HFF-Myc (cell line): Measurements from ENCODE around the gene RYR3.
A peak's percentile ranks its signal among the peaks of the same experiment; 100 is the strongest.

Experiments
- DNase-seq: peaks from one replicate; pipeline ENCODE4 v3.0.0-alpha.2; 2011; ENCODE audit warnings: low read depth; ENCODE audit errors: extremely low read depth
- H3K4me3 ChIP-seq: replicated peaks from 2 replicates; pipeline ENCODE4 v1.5.1; 2011; ENCODE audit warnings: low read depth, mild to moderate bottlenecking, control low read depth, low read length
- TF ChIP-seq, protein P1 (sequence below): IDR thresholded peaks from 2 replicates; pipeline ENCODE4 v1.5.1; 2012; ENCODE audit warnings: mild to moderate bottlenecking, low read depth, low read length, control low read depth; ENCODE audit errors: missing control alignments

Gene RYR3

DNA sequence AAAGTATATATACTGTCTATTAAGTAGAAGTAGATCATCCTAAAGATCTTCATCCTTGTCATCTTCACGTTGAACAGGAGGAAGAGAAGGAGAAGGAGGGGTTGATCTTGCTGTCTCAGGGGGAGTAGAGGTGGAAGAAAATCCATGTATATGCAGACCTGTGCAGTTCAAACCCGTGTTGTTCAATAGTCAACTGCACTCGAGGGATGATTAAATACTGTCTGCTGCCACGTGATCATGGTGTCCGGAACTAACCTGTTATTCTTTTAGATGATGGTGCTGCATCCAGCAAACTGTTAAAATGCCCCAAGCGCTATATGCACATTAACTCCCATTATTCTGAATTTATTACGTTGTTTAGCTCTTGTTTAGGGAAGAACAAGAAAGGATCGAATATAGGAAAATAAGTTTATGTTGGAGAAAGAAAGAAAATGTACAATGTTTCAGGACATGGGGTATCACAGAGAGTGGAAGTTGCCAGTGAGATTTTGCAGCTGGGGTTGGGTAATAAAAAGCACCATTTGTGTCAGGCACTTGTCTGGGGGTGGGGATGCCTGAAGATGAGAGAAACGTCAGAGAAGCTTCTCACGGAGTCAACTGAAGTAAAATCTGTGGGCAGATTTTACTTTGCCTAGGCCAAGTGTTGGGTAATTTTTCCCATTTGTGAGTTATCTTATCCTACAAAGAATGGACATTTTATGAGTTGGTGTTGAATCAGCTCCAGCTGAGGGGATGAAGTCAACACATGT is 229.2 kb downstream of the RYR3 start:
- TF ChIP-seq, protein P1, sequence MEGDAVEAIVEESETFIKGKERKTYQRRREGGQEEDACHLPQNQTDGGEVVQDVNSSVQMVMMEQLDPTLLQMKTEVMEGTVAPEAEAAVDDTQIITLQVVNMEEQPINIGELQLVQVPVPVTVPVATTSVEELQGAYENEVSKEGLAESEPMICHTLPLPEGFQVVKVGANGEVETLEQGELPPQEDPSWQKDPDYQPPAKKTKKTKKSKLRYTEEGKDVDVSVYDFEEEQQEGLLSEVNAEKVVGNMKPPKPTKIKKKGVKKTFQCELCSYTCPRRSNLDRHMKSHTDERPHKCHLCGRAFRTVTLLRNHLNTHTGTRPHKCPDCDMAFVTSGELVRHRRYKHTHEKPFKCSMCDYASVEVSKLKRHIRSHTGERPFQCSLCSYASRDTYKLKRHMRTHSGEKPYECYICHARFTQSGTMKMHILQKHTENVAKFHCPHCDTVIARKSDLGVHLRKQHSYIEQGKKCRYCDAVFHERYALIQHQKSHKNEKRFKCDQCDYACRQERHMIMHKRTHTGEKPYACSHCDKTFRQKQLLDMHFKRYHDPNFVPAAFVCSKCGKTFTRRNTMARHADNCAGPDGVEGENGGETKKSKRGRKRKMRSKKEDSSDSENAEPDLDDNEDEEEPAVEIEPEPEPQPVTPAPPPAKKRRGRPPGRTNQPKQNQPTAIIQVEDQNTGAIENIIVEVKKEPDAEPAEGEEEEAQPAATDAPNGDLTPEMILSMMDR, result no peak
- DNase-seq, result no peak
- no peak overlapping the region for H3K4me3 ChIP-seq

- no peak overlapping the region for H3K4me3 ChIP-seq
- TF ChIP-seq, protein P1, result no peak
- no peak for DNase-seq
These were observed 233.2 kb downstream of the RYR3 start for GRCh38 chr15:33543957-33544356.

DNA sequence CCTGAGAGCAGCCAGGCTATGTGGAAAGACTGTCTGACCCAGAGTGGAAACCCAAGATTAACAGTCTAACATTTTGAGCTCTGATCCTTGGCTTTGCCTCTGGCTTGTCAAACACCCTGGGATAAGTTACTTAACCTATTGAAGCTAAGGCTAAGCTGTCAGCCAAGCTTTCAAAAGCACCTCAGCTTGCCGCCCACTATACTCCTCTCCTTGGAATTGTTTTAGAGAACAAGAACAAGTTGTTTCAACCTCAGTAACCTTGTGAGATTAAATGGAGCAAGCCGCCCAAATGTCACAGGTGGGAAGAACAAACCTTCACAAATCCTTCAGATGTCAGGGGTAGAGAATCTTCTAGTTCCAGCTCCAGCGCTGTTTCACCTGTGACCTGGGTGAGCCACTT is 235.1 kb downstream of the RYR3 start:
- H3K4me3 ChIP-seq, result no peak overlapping the region
- TF ChIP-seq, protein P1, result no peak
- DNase-seq, result no peak

GRCh38 chr15:33547876-33548275 is 237.1 kb downstream of the RYR3 start:
- peak; percentile 9 for DNase-seq
- no peak overlapping the region for H3K4me3 ChIP-seq
- TF ChIP-seq, protein P1, result no peak

DNA sequence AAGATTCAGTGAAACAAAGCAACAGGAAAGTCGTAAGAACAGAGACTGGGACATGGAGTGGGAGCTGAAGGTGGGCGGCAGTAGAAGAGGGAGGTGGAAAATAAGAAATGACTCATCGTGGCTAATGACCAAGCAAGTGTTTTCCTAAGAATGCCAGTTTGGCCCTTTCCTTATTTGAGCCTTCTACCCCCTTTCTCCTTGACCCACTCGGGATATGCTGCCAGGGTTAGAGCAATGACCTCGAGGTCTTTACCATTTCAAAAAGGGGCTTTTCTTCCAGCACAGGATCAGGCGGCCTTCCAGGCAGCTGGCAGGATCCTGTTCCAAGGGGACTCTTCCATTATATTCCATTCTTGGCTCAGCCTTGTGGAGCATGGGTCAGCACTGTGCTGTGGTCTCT is 241.1 kb downstream of the RYR3 start:
- TF ChIP-seq, protein P1, result no peak
- DNase-seq, result no peak
- no peak overlapping the region for H3K4me3 ChIP-seq

DNA sequence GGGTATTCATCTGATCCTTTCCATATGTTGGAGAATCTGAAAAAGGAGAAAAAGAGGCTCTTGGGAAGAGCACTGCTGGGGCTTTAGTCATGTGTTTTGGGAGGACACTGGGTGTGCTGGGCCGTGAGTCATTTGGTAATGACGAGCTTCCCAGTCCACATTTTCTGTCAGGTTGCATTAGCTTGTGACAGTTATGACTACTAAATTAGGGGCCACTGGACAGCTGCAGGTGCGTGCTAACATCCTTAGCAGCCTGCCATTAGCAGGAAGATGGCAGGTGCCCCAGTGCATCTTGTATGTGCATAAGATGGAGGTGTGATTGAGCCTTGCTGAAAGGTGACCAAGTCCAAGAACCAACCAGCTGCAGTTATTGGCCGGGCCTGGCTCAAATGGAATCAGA is 242.4 kb downstream of the RYR3 start:
- no peak overlapping the region for H3K4me3 ChIP-seq
- no peak for DNase-seq
- TF ChIP-seq, protein P1, result no peak
